GM12891 (cell line): ENCODE measurements around the gene OSCP1.

ENCODE experiments used
- PAX5 ChIP-seq: IDR thresholded peaks from 2 replicates; pipeline ENCODE4 v1.6.1; 2011; ENCODE audit warnings: low read length, moderate library complexity, mild to moderate bottlenecking; ENCODE audit not compliant: insufficient read depth, severe bottlenecking
- POLR2A ChIP-seq: IDR thresholded peaks from 2 replicates; pipeline ENCODE4 v1.6.1; 2011; ENCODE audit warnings: low read depth, low read length, control low read depth
- POLR2AphosphoS5 ChIP-seq: IDR thresholded peaks from 2 replicates; pipeline ENCODE4 v1.6.1; 2011; ENCODE audit warnings: low read depth, low read length, control low read depth
- SPI1 ChIP-seq: IDR thresholded peaks from 2 replicates; pipeline ENCODE4 v1.6.1; 2011; ENCODE audit warnings: low read depth, low read length, control low read depth
- TAF1 ChIP-seq: IDR thresholded peaks from 2 replicates; pipeline ENCODE4 v1.6.1; 2011; ENCODE audit warnings: low read depth, low read length, control low read depth

DNA sequence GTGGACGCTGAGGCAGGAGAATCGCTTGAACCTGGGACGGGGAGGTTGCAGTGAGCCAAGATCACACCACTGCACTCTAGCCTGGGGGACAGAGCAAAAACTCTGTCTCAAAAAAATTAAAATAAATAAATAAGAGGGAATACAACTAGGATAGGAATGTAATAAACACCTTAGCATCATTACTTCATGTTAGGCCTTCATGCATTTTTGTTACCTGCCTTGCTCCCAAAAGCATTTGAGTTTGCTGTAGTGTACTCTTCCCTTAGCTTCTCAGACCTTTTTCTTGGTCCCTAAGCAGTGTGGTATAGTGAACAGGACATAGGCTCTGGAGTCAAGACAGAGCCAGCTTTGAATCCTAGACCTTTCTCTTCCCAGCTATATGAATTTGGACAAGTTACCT lies 2.8 kb upstream of the OSCP1 start:
- TF ChIP-seq POLR2A: no peak
- TF ChIP-seq TAF1: no peak
- TF ChIP-seq POLR2AphosphoS5: no peak
- TF ChIP-seq PAX5: no peak
- TF ChIP-seq SPI1: no peak
